ENCODE results near the gene KLHL29. TPM values are rescaled to one million over a fixed set of nuclear protein-coding genes. Genes with fewer than 3 reads are reported as not detected.

The KLHL29 gene
- total RNA-seq, 4 donors from 2014 or later, result 39.6 to 52.0 (median 40.4) TPM

DNA sequence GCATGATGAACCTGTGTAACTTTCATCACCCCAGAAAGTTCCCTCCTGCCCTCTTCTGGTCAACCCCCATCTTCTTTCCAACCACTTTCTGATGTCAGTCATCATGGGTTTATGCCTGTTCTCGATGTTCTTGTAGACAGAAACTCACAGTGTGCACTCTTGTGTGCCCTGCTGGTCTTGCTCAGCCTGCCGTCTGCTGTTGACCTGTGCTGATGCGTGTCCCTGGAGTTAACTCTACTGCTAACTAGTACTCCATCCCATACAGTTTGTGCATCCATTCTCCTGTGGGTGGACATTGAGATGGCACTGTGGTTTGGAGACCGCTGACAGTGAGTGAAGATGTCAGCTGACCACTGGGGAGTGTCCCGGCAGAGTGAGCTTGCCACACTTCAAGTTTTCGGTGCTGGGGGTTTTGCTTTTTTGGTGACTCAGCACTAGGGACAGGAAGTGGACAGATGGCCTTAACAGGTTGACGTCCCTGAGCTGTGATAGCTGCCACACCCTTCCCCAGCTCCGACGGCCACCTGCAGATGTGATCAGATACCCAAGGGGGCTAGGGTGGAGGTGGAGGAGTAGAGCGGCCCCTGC is 14.8 kb downstream of the KLHL29 start:
- Histone ChIP-seq H3K9me3 (no peaks in the 10 kb centered on the region), H3K27ac (no peak overlapping the region), H3K4me1 (peaks cover 0 to 51% (median 8%) of the 10 kb centered on the region in 4 donors), H3K4me3 (no peak overlapping the region), H3K27me3 (no peaks in the 10 kb centered on the region), H3K36me3 (no peaks in the 10 kb centered on the region)
- WGBS, 2 donors, result 84 to 88% methylated on average over 10 of the region's 10 CpGs
- DNase-seq (ENCODE audit: low spot score in 2 of 2), result no peak
- TF ChIP-seq, protein P1, sequence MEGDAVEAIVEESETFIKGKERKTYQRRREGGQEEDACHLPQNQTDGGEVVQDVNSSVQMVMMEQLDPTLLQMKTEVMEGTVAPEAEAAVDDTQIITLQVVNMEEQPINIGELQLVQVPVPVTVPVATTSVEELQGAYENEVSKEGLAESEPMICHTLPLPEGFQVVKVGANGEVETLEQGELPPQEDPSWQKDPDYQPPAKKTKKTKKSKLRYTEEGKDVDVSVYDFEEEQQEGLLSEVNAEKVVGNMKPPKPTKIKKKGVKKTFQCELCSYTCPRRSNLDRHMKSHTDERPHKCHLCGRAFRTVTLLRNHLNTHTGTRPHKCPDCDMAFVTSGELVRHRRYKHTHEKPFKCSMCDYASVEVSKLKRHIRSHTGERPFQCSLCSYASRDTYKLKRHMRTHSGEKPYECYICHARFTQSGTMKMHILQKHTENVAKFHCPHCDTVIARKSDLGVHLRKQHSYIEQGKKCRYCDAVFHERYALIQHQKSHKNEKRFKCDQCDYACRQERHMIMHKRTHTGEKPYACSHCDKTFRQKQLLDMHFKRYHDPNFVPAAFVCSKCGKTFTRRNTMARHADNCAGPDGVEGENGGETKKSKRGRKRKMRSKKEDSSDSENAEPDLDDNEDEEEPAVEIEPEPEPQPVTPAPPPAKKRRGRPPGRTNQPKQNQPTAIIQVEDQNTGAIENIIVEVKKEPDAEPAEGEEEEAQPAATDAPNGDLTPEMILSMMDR (IDR thresholded peaks at IDR 0.05), result no peak
- no peak for TF ChIP-seq POLR2A (IDR thresholded peaks at IDR 0.05)
- no peak for TF ChIP-seq EP300 (IDR thresholded peaks at IDR 0.05)

DNA sequence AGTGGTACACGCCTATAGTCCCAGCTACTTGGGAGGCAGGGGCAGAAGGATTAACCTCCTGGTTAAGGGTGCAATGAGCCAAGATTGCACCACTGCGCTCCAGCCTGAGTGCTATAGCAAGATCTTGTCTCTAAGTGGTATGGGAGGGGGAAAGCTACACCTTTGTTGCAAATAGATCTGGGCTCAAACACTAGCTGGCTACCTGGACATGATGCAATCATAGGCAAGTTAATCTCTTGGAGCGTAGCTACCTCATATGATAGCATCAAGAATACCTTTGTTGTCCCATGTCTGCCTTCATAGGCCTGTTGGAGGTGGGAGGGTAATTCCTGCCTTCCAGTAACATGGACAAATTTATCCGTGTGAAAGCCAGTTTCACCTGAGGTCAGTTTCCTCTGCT is 15.7 kb downstream of the KLHL29 start:
- H3K9me3 ChIP-seq, result no peaks in the 10 kb centered on the region
- H3K27me3 ChIP-seq, result no peaks in the 10 kb centered on the region
- peaks cover 0 to 53% (median 11%) of the 10 kb centered on the region in 4 donors for H3K4me1 ChIP-seq
- H3K27ac ChIP-seq, result peak overlapping the region in 1 of 4 donors; percentile 69
- no peaks in the 10 kb centered on the region for H3K36me3 ChIP-seq
- 93 to 95% methylated on average over 4 of the region's 4 CpGs for WGBS, 2 donors
- TF ChIP-seq POLR2A (IDR thresholded peaks at IDR 0.05) (no peak), EP300 (IDR thresholded peaks at IDR 0.05) (no peak)
- TF ChIP-seq, protein P1 (IDR thresholded peaks at IDR 0.05), result no peak
- DNase-seq (ENCODE audit: low spot score in 2 of 2), result no peak
- no peak overlapping the region for H3K4me3 ChIP-seq

DNA sequence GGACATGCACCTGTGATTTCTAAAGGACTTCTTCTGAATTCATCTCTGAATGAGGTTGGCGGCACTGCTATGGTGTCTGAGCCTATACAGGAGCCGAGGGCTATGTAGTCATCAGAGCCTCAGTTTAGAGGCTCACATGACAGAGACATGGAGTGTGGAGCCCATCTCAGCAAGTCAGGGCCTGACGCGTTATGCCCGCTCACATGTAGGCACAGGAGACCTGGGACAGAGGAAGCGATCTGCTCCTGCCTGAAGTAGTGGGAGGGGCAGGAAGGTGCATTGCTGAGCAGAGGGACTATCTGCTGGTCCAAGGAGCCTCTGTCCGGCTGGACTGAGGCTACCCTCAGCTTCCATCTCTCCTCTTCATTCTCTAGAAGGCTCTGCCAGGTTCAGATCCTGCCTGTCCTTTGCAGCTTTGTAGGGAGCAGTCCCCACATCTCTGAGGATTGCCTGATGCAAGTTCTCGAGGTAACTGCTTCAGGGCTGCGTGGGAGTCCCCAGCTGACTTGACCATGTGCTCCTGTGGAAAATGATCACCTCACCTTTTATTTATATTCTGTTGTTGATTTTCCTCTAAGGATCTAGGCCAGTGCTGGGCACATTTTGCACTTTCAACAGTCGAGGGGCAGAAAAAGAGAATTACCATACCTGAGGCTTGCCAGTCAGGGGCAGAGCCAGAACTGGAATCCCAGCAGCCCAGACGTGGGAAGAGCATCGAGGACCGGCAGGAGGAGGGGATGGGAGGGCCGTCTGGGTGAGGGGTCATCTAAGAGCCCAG is 16.6 kb downstream of the KLHL29 start:
- Histone ChIP-seq H3K4me3 (no peak overlapping the region), H3K27me3 (no peaks in the 10 kb centered on the region), H3K36me3 (no peaks in the 10 kb centered on the region), H3K9me3 (no peaks in the 10 kb centered on the region), H3K27ac (peak overlapping the region in 2 of 4 donors; percentile 63 to 69), H3K4me1 (peaks cover 0 to 48% (median 9%) of the 10 kb centered on the region in 4 donors)
- TF ChIP-seq, protein P1 (IDR thresholded peaks at IDR 0.05), result no peak
- TF ChIP-seq EP300 (IDR thresholded peaks at IDR 0.05), result no peak
- no peak for TF ChIP-seq POLR2A (IDR thresholded peaks at IDR 0.05)
- no peak for DNase-seq (ENCODE audit: low spot score in 2 of 2)
- WGBS, 2 donors, result 64 to 74% methylated on average over 14 of the region's 14 CpGs

GRCh38 chr2:23402205-23402740 is 17.3 kb downstream of the KLHL29 start:
- no peaks in the 10 kb centered on the region for H3K36me3 ChIP-seq
- no peak for DNase-seq (ENCODE audit: low spot score in 2 of 2)
- H3K9me3 ChIP-seq, result no peaks in the 10 kb centered on the region
- 31 to 50% methylated on average over 6 of the region's 6 CpGs for WGBS, 2 donors
- H3K4me3 ChIP-seq, result no peak overlapping the region
- no peak for TF ChIP-seq EP300 (IDR thresholded peaks at IDR 0.05)
- TF ChIP-seq, protein P1 (IDR thresholded peaks at IDR 0.05), result no peak
- no peak for TF ChIP-seq POLR2A (IDR thresholded peaks at IDR 0.05)
- H3K27me3 ChIP-seq, result no peaks in the 10 kb centered on the region
- H3K4me1 ChIP-seq, result peaks cover 0 to 54% (median 9%) of the 10 kb centered on the region in 4 donors
- H3K27ac ChIP-seq, result peak overlapping the region in 2 of 4 donors; percentile 63 to 69

GRCh38 chr2:23404426-23404825 is 19.4 kb downstream of the KLHL29 start:
- H3K36me3 ChIP-seq, result no peaks in the 10 kb centered on the region
- 0 to 4% methylated on average over 8 of the region's 8 CpGs for WGBS, 2 donors
- no peak for DNase-seq (ENCODE audit: low spot score in 2 of 2)
- TF ChIP-seq POLR2A (IDR thresholded peaks at IDR 0.05) (no peak), EP300 (IDR thresholded peaks at IDR 0.05) (peak in 1 of 2 donors; percentile 11)
- TF ChIP-seq, protein P1 (IDR thresholded peaks at IDR 0.05), result peak; percentile 17 to 53 (median 25)
- no peaks in the 10 kb centered on the region for H3K9me3 ChIP-seq
- H3K27me3 ChIP-seq, result no peaks in the 10 kb centered on the region
- peak overlapping the region in 2 of 4 donors; percentile 60 to 67 for H3K27ac ChIP-seq
- peaks cover 0 to 62% (median 9%) of the 10 kb centered on the region in 4 donors for H3K4me1 ChIP-seq
- no peak overlapping the region for H3K4me3 ChIP-seq

Measured in tibial nerve (tissue), 4 donors.